HG03159 (cell line): Measurements from ENCODE around the gene IVD.

Source experiments
- ATAC-seq: cut with Tn5 transposase; IDR thresholded peaks from one replicate; pipeline ENCODE4 v1.9.1; 2021; ENCODE audit warnings: mild to moderate bottlenecking, moderate library complexity; ENCODE audit not compliant: unreplicated experiment

Gene IVD

GRCh38 chr15:40412095-40412759 is 6.6 kb downstream of the IVD start:
- ATAC-seq = no peak

GRCh38 chr15:40413036-40413435 is 7.4 kb downstream of the IVD start:
- no peak for ATAC-seq

- no peak for ATAC-seq
Measured at GRCh38 chr15:40414816-40415215, 9.2 kb downstream of the IVD start.

- no peak for ATAC-seq
Measured at GRCh38 chr15:40415226-40415625, 9.6 kb downstream of the IVD start.

GRCh38 chr15:40416056-40416455 is 10.5 kb downstream of the IVD start:
- no peak for ATAC-seq

GRCh38 chr15:40418126-40418525 is 12.5 kb downstream of the IVD start:
- ATAC-seq = no peak

GRCh38 chr15:40420071-40420713 is 14.6 kb downstream of the IVD start:
- no peak for ATAC-seq

- ATAC-seq = no peak
Measured at GRCh38 chr15:40420793-40421192, 15.2 kb downstream of the IVD start.

- ATAC-seq = peak; percentile 61
Measured at GRCh38 chr15:40421246-40422157, 15.9 kb downstream of the IVD start.

- ATAC-seq = no peak
Measured at GRCh38 chr15:40424483-40425115, 19.0 kb downstream of the IVD start.

- no peak for ATAC-seq
Measured at GRCh38 chr15:40425681-40426080, 20.1 kb downstream of the IVD start.

GRCh38 chr15:40427188-40427587 is 21.6 kb downstream of the IVD start:
- no peak for ATAC-seq

- ATAC-seq = no peak
Measured at GRCh38 chr15:40428185-40428584, 22.6 kb downstream of the IVD start.

GRCh38 chr15:40429068-40429710 is 23.6 kb downstream of the IVD start:
- no peak for ATAC-seq

- ATAC-seq = no peak
Measured at GRCh38 chr15:40430271-40430805, 24.7 kb downstream of the IVD start.

- no peak for ATAC-seq
Measured at GRCh38 chr15:40435023-40435709, 29.6 kb downstream of the IVD start.

- no peak for ATAC-seq
Measured at GRCh38 chr15:40435710-40436089, 30.1 kb downstream of the IVD start.

GRCh38 chr15:40436116-40436891 is 30.7 kb downstream of the IVD start:
- no peak for ATAC-seq
